Right cardiac atrium (tissue), 5 donors: Measurements from ENCODE around the gene L2HGDH. TPM values are rescaled to one million over a fixed set of nuclear protein-coding genes. Genes with fewer than 3 reads are reported as not detected.
A peak's percentile ranks its signal among the peaks of the same experiment; 100 is the strongest.

Experiments
- ATAC-seq, 2 donors: fragments of 200-7000 bp; cut with Tn5 transposase; one replicate each; pipeline versions ENCODE4 v1.8.0 to v1.9.1; 2020; ENCODE audit warnings: moderate library complexity in 2 of 2, mild to moderate bottlenecking in 1 of 2
- DNase-seq, 3 donors: peaks; one replicate each; pipeline ENCODE4 v3.0.0-alpha.2; 2020
- H3K27ac ChIP-seq: one replicate; pipeline ENCODE4 v1.5.1; 2013; ENCODE audit warnings: mild to moderate bottlenecking, low read length, control low read depth, moderate library complexity
- H3K27me3 ChIP-seq: one replicate; pipeline ENCODE4 v1.6.1; 2013; ENCODE audit not compliant: control insufficient read depth, insufficient read depth
- H3K4me1 ChIP-seq: one replicate; pipeline ENCODE4 v1.6.1; 2013; ENCODE audit warnings: low read length; ENCODE audit not compliant: control insufficient read depth, insufficient read depth
- H3K4me3 ChIP-seq: one replicate; pipeline ENCODE4 v1.5.1; 2013; ENCODE audit warnings: low read length, control low read depth
- H3K9me3 ChIP-seq: one replicate; pipeline ENCODE4 v1.6.1; 2013; ENCODE audit warnings: low read length; ENCODE audit not compliant: control insufficient read depth
- WGBS: extraction: QIAGEN DNeasy Blood & Tissue Kit; methylation state at CpG from one replicate; pipeline ENCODE4 v1.1.7; 2013; 5-methylcytosine and 5-hydroxymethylcytosine counted together
- intact Hi-C, 4 donors: fragments of 100-400 bp; cut with DNase I; formaldehyde crosslinking; loops; one replicate each; pipeline versions ENCODE4 v1.11.0 to v1.14.0; 2022 to 2023
- polyA plus RNA-seq: library from polyadenylated mRNA; stranded (reverse); fragments of 200-250 nt; gene quantifications from one replicate; pipeline ENCODE4 v1.2.3, GENCODE V29; 2013
- total RNA-seq, 4 donors: library from RNA; stranded (reverse); fragmentation: NEBNext Ultra II Directional; extraction: Animal tissue kit (Norgen Biotek cat#: 25700); gene quantifications; one replicate each; pipeline ENCODE4 v1.2.1, GENCODE V29; 2021
- donor health status: healthy with polysubstance abuse.
- donor health status: DM: no; HTN: yes; CAD: no.
- donor health status: DM: no; HTN: no; CAD: no.
- donor health status: DM: no; HTN: yes; CAD: no; lungs with severe emphysema.
- donor health status: DM: yes; HTN: yes; CAD: no.

Gene L2HGDH
- total and polyA plus RNA-seq, 5 donors = 4.4 to 9.4 (median 7.3) TPM

DNA sequence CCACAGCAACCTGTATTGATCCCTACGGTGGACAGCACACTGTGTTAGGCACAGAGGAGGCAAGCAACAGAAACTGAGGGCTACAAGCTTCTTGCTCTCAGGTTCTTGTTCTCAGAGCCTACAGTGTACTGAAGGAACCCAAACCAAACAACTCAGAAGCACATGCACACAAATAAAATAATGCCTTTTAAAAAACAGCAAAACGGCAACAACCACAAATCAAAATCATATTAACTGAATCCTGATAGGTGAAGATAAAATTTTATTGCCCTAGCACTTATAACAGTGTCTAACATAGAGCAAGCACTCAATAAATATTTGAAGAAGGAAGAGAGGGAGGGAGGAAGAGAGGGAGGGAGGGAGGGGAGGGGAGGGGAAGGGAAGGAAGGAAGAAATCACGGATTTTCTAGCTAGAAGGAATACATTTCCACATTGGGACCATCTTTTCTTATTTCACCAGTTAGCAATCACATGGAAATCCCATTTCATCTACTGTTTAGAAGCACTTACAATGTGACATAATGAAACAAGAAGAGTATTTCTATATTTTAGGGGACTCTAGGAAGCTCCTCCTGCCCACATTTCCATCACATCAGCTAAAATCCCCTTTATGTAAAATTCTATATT, 27.3 kb upstream of the L2HGDH start:
- intact Hi-C loops = no loop called here
- Histone ChIP-seq H3K27ac (no peak overlapping the region), H3K4me1 (peaks cover 17% of the 10 kb centered on the region), H3K9me3 (no peaks in the 10 kb centered on the region), H3K4me3 (no peak overlapping the region), H3K27me3 (no peaks in the 10 kb centered on the region)
- ATAC-seq (no peak), DNase-seq (no peak)
- 71% methylated on average over 3 of the region's 3 CpGs for WGBS

DNA sequence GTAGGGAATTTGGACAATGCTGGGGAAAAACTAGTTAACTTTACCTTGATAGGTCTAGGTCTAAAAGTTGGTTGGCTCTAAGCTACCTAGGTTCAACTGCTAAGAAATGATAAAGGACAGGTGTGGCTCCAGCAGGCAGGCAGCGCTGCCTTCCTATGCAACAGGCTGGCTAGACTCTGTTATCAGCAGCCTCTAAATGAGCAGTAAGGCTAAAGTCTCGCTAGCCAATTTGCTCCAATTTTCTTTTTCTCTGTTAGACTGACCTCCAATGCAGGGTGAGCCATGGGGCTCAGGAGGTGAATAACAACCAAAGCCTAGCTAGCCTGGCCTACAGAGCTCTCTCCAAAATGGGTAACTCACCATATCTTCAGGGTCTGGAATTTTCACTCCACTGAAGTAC, 26.6 kb upstream of the L2HGDH start:
- Histone ChIP-seq H3K4me1 (peaks cover 14% of the 10 kb centered on the region), H3K4me3 (no peak overlapping the region), H3K27ac (no peak overlapping the region), H3K9me3 (no peaks in the 10 kb centered on the region), H3K27me3 (no peaks in the 10 kb centered on the region)
- ATAC-seq (no peak), DNase-seq (no peak)
- intact Hi-C loops = no loop called here
- 100% methylated on average over 2 of the region's 2 CpGs for WGBS

GRCh38 chr14:50335989-50336824, 24.2 kb upstream of the L2HGDH start:
- 16% methylated on average over 7 of the region's 7 CpGs for WGBS

GRCh38 chr14:50335389-50335788, 23.4 kb upstream of the L2HGDH start:
- Histone ChIP-seq H3K9me3 (no peaks in the 10 kb centered on the region), H3K27me3 (no peaks in the 10 kb centered on the region), H3K27ac (peak overlapping the region; percentile 90), H3K4me1 (peaks cover 15% of the 10 kb centered on the region), H3K4me3 (no peak overlapping the region)
- intact Hi-C loops = no loop called here
- 14% methylated on average over 7 of the region's 7 CpGs for WGBS
- DNase-seq (peak; percentile 62 to 78 (median 74)), ATAC-seq (peak; percentile 49 to 81)

More at GRCh38 chr14:50335989-50336824, 24.2 kb upstream of the L2HGDH start:
- intact Hi-C loops = no loop called here
- ATAC-seq (peak; percentile 22 to 30), DNase-seq (peak in 2 of 3 donors; percentile 25 to 59)
- Histone ChIP-seq H3K27ac (peak overlapping the region; percentile 90), H3K4me1 (peaks cover 15% of the 10 kb centered on the region), H3K4me3 (no peak overlapping the region), H3K9me3 (no peaks in the 10 kb centered on the region), H3K27me3 (no peaks in the 10 kb centered on the region)

DNA sequence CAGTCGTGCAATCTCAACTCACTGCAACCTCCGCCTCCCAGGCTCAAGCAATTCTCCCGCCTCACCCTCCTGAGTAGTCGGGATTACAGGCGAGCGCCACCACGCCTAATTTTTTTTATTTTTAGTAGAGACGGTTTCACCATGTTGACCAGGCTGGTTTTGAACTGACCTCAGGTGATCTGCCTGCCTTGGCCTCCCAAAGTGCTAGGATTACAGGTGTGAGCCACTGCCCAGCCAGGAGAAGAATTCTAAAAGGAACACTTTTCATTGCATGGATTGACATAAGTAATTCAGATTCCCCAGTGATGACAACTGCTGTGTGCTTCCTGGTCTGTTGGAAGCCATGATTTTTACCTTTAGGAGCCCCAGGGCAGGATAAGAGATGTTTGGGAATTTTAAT, 22.2 kb upstream of the L2HGDH start:
- WGBS = 97% methylated on average over 8 of the region's 8 CpGs
- peaks cover 15% of the 10 kb centered on the region for H3K4me1 ChIP-seq
- no peaks in the 10 kb centered on the region for H3K27me3 ChIP-seq
- H3K27ac ChIP-seq = no peak overlapping the region
- H3K9me3 ChIP-seq = no peaks in the 10 kb centered on the region
- intact Hi-C loops = no loop called here
- no peak for ATAC-seq
- DNase-seq = no peak
- H3K4me3 ChIP-seq = no peak overlapping the region

- intact Hi-C loops = no loop called here
- ATAC-seq (peak; percentile 76 to 86), DNase-seq (peak; percentile 64 to 72 (median 64))
- no peaks in the 10 kb centered on the region for H3K9me3 ChIP-seq
- H3K4me1 ChIP-seq = peaks cover 15% of the 10 kb centered on the region
- H3K4me3 ChIP-seq = no peak overlapping the region
- no peaks in the 10 kb centered on the region for H3K27me3 ChIP-seq
- no peak overlapping the region for H3K27ac ChIP-seq
- WGBS = 25% methylated on average over 3 of the region's 3 CpGs
Observed at GRCh38 chr14:50333014-50333509, 21.0 kb upstream of the L2HGDH start.

DNA sequence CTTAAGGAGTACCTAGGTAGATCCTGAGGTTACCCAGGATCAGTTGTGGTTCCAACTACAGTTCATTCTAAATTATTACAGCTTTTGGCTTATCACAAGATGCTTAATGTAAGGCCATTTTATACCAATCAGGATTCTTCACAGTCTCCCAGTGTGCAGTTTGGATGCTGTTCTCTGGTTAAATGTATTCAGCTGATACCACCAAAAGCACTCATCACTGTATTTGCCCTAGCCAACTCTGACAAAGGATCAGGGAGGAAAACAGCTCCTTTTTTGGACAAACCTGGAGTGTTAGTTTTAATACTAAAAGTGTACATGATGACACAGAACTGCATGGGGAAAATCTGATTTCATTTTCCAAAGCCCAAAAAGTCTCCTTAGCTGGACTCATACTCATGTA, 19.6 kb upstream of the L2HGDH start:
- H3K9me3 ChIP-seq = no peaks in the 10 kb centered on the region
- intact Hi-C loops = no loop called here
- H3K27ac ChIP-seq = no peak overlapping the region
- no peak overlapping the region for H3K4me3 ChIP-seq
- ATAC-seq (no peak), DNase-seq (no peak)
- no peaks in the 10 kb centered on the region for H3K27me3 ChIP-seq
- H3K4me1 ChIP-seq = peaks cover 15% of the 10 kb centered on the region

- H3K4me3 ChIP-seq = peak overlapping the region; percentile 26
- H3K27ac ChIP-seq = peak overlapping the region; percentile 39
- intact Hi-C loops = loop anchor here in 2 of 4 donors (5.0 kb wide), 1 partner anchor 211 kb away; the partner anchor contains the start of gene MAP4K5 (in 2 of the 2)
- WGBS = 4% methylated on average over 9 of the region's 9 CpGs
- H3K27me3 ChIP-seq = no peaks in the 10 kb centered on the region
- DNase-seq (peak in 2 of 3 donors; percentile 45 to 65), ATAC-seq (peak; percentile 95 to 97)
- no peaks in the 10 kb centered on the region for H3K4me1 ChIP-seq
- no peaks in the 10 kb centered on the region for H3K9me3 ChIP-seq
Observed at GRCh38 chr14:50321009-50321660, 9.1 kb upstream of the L2HGDH start.

GRCh38 chr14:50320283-50320682, 8.3 kb upstream of the L2HGDH start:
- ATAC-seq = peak; percentile 37

GRCh38 chr14:50319721-50320120, 7.7 kb upstream of the L2HGDH start:
- ATAC-seq = no peak
- Histone ChIP-seq H3K9me3 (no peaks in the 10 kb centered on the region), H3K27ac (no peak overlapping the region), H3K4me3 (no peak overlapping the region), H3K4me1 (no peaks in the 10 kb centered on the region), H3K27me3 (no peaks in the 10 kb centered on the region)
- intact Hi-C loops = loop anchor here (2.0 to 5.0 kb wide), 2 partner anchors 213 kb away; partner anchors contain the start of gene MAP4K5 (in 4 of the 4)
- no peak for DNase-seq
- 90% methylated on average over 2 of the region's 2 CpGs for WGBS

More at GRCh38 chr14:50320283-50320682, 8.3 kb upstream of the L2HGDH start:
- no peak overlapping the region for H3K27ac ChIP-seq
- WGBS = 60% methylated on average over 8 of the region's 8 CpGs
- no peaks in the 10 kb centered on the region for H3K27me3 ChIP-seq
- H3K4me3 ChIP-seq = no peak overlapping the region
- no peaks in the 10 kb centered on the region for H3K9me3 ChIP-seq
- intact Hi-C loops = loop anchor here in 2 of 4 donors (5.0 kb wide), 1 partner anchor 212 kb away; the partner anchor contains the start of gene MAP4K5 (in 2 of the 2)
- no peak for DNase-seq
- H3K4me1 ChIP-seq = no peaks in the 10 kb centered on the region
